GM21737 (cell line): ENCODE results near the gene FOXL1.

ENCODE experiments used
- ATAC-seq: cut with Tn5 transposase; IDR thresholded peaks from one replicate; pipeline ENCODE4 v1.9.1; 2021; ENCODE audit warnings: mild to moderate bottlenecking, moderate library complexity; ENCODE audit not compliant: unreplicated experiment

The FOXL1 gene

GRCh38 chr16:86578061-86578599 lies at the start of gene FOXL1:
TSS of gene FOXL1 (plus strand) at chr16:86578549. CDS start at chr16:86578724, 175 bp downstream.
- ATAC-seq: no peak

DNA sequence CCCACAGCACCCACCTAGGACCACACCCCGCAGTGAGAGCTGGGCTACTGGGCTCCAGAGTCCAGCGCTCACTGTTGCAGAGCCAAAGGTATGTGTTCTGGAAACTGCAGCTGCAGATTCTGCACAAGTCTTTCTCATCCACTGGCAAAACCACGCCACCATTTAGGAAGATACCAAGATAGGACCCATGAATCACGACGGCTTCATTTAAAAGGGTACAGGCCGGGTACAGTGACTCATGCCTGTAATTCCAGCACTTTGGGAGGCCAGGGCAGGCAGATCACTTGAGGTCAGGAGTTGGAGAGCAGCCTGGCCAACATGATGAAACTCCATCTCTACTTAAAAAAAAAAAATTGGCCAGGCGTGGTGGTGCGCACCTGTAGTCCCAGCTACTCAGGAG lies 49.2 kb upstream of the FOXL1 start:
- ATAC-seq: no peak

- ATAC-seq: no peak
Observed at GRCh38 chr16:86530251-86531190, 47.8 kb upstream of the FOXL1 start.

DNA sequence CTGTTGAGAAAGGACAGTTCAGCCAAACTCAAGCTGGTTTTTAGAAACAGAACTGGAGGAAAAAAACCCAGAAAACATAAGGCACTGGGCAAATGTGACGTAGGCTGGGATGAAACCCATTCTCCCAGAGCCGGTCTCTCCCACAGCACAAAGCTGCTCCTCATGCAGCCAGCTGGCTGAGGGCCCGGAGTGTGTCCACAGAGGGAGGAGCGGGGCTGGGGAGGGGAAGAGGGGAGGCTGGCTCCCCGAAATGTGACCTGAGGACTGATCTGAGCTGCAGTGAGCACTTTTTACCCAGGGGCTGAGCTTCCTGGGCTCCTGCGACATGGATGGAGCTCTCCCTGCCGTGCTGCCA lies 47.2 kb upstream of the FOXL1 start:
- ATAC-seq: no peak

DNA sequence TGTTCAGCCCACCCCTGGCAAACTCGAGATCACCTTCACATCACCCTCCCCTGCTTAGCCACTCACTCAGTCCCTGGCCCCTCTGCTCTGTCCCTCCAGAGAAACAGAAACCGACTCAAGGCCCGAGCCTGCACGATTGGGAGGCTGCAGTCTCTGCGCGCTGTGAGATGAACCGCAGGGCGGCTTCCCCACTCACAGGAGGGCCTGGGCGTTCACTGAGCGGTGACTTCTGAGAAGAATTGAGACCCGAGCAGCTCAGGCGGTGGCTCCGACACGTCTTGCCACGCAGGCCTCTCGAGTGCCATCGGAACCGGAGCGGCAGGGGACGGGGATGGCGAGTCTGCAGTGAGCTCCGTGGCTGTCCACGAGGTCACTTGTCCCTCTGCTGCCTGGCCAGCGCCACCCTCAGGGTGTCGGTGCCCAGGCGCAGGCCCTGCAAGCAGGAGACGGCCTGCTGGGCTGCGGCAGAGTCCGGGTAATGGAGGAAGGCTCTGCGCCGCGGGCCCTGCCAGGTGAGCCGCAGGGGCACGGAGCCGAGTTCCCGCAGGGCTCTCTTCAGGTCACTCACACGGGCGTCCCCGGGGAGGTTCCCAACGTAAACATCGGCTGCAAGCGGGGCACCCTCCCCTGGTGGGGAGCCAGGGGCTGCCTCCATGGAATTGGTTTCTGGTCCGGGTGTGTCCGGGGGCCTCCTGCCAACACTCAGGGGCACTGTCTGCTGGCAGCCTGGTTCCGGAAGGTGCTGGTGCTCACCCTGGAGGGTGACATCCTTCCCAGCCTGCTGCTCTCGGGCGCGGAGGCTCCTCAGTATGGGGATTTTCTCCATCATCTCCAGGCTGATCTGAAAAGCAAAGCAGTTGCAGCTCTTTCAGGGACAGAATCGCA lies 46.5 kb upstream of the FOXL1 start:
- no peak for ATAC-seq

GRCh38 chr16:86532526-86532815 lies 45.9 kb upstream of the FOXL1 start:
- no peak for ATAC-seq

DNA sequence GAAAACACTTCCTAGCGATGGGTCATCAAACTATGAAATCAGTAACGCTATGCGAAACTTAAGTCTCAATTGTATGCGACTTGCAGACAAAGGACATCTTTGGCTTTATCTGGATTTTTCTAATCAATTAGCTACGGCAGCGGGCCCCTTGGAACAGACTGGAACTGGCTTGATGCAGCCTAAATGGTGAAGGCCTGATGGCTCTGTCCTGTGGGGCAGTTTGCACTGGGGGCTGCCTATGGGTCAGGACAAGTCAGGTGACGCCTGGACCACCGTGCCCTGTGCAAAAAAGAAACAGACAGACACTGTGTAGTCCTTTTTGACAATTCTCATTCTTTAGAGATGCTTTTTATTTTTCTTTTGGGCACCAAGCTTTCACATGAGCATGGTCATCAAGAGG lies 45.3 kb upstream of the FOXL1 start:
- ATAC-seq: no peak

DNA sequence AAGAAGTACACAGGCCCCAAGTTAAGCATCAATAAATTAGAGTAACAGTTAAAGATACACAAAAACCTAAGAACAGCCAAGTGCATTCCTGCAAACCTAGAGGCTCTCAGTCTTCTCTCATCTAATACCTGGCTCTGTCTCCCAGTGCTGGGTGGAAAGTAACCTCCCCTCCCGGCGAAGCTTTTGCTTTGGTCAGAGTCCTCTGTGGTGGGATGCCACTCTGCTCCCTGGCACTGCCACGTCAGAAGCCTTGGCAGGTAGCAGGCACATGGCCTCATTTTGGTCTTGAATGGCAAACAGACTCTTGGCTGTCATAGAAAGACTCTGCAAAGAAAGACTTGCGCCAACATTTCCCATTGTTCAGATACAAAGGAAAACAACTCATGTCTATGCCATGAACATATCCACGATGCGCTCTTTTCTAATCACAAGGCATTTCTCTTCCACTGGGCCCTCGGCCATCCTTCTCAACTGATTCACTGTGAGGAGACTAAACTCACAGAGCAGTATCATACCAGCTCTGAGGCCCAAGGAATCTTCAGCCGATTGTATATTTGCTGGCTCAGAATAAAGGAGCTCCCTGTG lies 44.5 kb upstream of the FOXL1 start:
- no peak for ATAC-seq

DNA sequence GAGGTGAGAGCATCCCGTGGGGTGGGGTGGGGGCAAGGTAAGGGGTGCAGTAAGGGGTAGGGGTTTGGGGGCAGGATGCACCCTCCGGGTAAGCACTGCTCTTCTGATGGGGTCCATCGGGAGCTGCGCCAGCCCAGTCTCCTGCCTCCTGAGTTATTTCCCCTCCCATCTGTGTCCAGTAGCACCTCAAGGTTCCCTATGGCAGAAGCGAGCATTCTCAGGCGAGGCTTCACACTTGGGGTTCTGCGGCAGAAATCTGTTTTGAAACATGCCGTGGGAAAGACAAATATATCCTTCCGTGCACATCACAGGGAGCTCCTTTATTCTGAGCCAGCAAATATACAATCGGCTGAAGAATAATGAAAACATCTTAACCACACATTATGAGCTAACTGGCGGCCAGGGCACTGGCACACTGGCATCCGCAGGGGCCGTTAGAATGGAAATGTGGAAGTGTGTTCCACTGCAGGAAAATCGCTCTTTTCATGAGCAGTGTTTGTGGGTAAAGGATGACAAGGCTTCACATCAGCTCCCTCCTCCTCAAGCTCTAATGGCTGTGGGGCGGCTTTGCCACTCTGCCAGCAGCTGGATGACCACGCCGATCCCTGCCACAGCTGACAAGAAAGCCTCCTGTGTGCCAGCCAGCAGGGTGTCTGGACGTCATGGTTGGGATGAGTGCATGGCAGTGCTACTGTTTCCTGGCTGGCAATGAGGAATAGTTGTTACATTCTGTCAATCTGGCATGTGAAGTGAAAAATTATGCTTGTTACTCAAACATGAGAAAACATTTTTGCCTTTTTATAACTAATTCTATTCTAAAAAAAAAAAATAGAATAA lies 43.4 kb upstream of the FOXL1 start:
- no peak for ATAC-seq

- ATAC-seq: no peak
Observed at GRCh38 chr16:86536621-86537020, 41.7 kb upstream of the FOXL1 start.

- ATAC-seq: no peak
Observed at GRCh38 chr16:86537486-86537885, 40.9 kb upstream of the FOXL1 start.

DNA sequence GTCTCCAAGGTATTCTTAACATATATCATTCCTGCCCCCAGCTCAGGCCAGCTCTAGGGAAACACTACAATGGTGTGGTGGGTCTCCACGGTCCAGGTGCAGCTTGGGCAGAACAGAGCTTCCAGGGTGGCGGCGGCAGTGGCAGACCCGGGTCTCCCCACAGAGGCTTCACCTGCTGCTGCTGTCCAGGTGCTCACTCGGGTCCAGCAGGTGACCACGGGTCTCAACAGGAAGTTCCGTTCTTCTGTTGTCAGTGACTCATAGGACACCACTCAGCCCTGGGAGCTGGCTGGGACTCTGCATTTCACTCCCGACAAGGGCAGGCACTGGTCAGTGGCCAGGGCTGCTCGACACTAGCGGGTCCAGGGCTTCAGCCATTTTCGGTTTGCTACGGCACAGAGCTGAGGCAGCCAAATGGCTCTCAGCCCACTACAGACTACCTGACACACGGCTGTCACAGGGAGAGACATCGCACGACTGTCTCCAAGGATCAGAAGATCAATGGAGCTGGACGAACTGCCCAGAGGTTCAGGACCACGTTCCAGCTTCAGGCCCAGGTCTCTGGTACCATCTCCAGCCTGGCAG lies 40.1 kb upstream of the FOXL1 start:
- no peak for ATAC-seq

DNA sequence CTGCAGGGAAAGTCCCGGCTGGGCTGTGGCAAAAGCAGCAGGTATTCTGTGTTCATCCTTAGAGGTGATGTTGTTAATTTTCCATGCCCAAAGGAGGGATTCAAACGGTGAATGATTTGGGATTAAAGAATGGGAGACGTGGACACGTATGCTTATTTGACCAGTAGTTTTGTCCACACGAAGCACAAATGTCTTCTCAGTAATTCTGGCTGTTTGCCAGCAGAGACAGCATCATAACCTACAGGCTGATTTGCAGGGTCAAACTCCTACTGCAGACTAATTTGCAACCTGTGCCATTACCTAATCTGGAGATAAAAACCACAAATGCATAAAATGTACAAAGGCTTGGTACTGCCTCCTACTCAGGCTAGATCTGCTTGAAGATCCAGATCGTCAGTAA lies 37.5 kb upstream of the FOXL1 start:
- ATAC-seq: no peak

GRCh38 chr16:86541560-86541959 lies 36.8 kb upstream of the FOXL1 start:
- no peak for ATAC-seq

DNA sequence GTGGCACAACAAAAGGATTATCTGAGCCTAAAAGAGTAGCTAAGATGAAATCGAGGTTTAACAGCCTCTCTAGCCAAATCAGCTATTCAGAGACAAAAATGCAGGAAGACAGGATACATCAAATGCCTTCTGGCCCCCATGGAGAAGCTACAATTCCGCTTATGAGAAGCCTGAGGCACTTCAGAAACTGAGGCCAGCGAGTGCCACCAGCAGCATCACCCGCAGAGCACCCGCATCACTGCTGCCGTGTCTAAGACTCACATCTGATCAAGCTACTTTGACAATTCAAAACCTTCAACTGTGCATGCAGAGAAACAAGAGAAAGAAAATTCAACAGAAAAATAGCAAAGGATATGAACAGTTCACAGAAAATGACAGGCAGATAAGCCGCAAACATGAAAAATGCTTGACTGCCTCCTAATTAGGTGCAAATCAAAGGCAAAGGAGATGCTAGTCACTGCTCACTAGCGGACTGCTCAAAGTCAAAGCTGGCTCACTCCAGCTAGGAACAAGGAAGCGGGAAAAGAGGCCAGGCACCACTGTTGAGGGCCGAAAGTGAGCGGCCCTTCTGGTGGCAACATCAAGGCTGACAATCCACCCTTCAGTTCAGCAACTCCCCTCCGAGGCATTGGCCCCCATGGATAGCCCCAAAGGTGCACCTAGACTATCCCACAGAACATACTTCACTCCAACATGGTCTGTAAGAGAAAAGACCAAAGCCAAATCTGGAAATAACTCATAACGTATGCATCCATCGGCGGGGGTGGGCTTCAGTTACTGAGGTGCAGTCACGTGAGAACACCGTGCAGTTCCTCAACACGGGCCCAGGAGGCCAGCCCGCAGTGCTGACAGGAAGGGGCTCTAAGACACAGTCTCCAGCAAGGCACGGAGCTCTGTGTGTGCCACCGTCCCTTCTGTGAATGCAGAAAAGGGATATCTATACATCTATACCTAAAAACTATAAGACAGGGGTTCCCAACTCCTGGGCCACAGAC lies 35.3 kb upstream of the FOXL1 start:
- ATAC-seq: no peak

DNA sequence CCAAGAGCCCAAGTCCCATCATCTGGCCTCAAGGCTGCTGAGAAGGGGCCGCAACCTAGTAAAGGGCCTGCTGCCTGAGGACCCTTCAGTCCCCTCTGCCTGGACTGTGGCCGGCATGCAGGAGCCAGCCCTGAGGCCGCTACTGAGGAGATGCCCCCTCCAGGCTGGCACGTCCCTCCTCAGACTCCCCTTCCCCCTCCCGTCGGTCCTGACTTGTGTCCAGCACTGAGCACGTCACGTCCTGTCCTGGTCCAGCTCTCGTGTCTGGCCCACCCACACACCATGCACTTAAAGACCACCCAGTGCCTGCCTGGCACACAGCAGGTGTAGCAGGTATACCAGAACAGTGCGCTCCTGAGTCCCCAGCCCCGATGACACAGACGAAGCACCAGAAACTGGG lies 32.9 kb upstream of the FOXL1 start:
- no peak for ATAC-seq

DNA sequence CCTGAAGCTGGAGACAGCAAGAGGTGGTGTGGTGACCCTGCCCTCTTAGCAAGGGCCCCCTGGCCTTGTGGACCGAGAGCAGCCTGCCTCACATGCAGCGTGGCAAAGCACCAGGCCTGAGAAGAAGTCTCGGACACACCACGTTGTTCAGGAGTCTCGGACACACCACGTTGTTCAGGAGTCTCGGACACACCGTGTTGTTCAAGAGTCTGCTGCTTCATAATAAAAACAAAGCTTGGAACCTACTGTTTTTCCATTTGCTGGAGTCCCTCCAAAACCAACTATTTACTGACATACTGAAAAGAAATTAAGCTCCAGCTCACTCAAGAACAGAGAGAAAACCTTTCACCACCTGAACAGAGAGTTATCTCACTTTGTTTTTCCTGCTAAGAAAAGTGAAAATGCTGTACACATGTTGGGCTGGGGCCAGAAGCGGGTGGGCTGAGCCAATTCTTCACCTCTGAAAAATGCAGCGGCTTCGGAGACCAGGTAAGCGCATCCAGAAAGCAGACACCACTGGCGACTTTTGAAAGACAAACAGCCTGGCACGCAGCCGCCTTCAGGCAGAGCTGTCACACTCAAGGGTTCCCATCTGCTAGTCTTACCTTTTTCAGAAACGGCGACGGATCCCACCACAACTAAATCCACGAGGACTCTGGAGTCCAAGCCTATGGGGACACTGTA lies 32.3 kb upstream of the FOXL1 start:
- ATAC-seq: no peak

- no peak for ATAC-seq
Observed at GRCh38 chr16:86546638-86547013, 31.7 kb upstream of the FOXL1 start.
